ENCODE measurements around the gene BNC2. TPM values are rescaled to one million over a fixed set of nuclear protein-coding genes. Genes with fewer than 3 reads are reported as not detected.

BNC2 gene
- total RNA-seq, 1 donor from 2014 or later = not detected

GRCh38 chr9:16618524-16618923 lies 251.9 kb downstream of the BNC2 start:
- intact Hi-C loops (cut with micrococcal nuclease) = no loop called here
- Mint-ChIP-seq H3K4me1 (ENCODE audit: low read depth) (no peaks in the 10 kb centered on the region), H3K27me3 (ENCODE audit: low read depth) (no peaks in the 10 kb centered on the region), H3K9me3 (peaks cover 3% of the 10 kb centered on the region), H3K36me3 (ENCODE audit: low read depth) (no peaks in the 10 kb centered on the region), H3K4me3 (ENCODE audit: low read depth) (no peak overlapping the region), H3K27ac (no peak overlapping the region)
- no peak for DNase-seq (ENCODE audit: low spot score)

- H3K4me3 Mint-ChIP-seq (ENCODE audit: low read depth) = no peak overlapping the region
- DNase-seq (ENCODE audit: low spot score) = no peak
- H3K27me3 Mint-ChIP-seq (ENCODE audit: low read depth) = no peaks in the 10 kb centered on the region
- no peak overlapping the region for H3K27ac Mint-ChIP-seq
- intact Hi-C loops (cut with micrococcal nuclease) = no loop called here
- no peaks in the 10 kb centered on the region for H3K9me3 Mint-ChIP-seq
- no peaks in the 10 kb centered on the region for H3K36me3 Mint-ChIP-seq (ENCODE audit: low read depth)
- no peaks in the 10 kb centered on the region for H3K4me1 Mint-ChIP-seq (ENCODE audit: low read depth)
Measured at GRCh38 chr9:16616686-16617085, 253.8 kb downstream of the BNC2 start.

- no peaks in the 10 kb centered on the region for H3K36me3 Mint-ChIP-seq (ENCODE audit: low read depth)
- DNase-seq (ENCODE audit: low spot score) = no peak
- no peak overlapping the region for H3K4me3 Mint-ChIP-seq (ENCODE audit: low read depth)
- intact Hi-C loops (cut with micrococcal nuclease) = no loop called here
- H3K4me1 Mint-ChIP-seq (ENCODE audit: low read depth) = no peaks in the 10 kb centered on the region
- H3K27ac Mint-ChIP-seq = no peak overlapping the region
- no peaks in the 10 kb centered on the region for H3K27me3 Mint-ChIP-seq (ENCODE audit: low read depth)
- H3K9me3 Mint-ChIP-seq = no peaks in the 10 kb centered on the region
Measured at GRCh38 chr9:16615451-16615850, 255.0 kb downstream of the BNC2 start.

GRCh38 chr9:16613605-16614004 lies 256.9 kb downstream of the BNC2 start:
- Mint-ChIP-seq H3K4me3 (ENCODE audit: low read depth) (no peak overlapping the region), H3K9me3 (no peaks in the 10 kb centered on the region), H3K27ac (no peak overlapping the region), H3K36me3 (ENCODE audit: low read depth) (no peaks in the 10 kb centered on the region), H3K27me3 (ENCODE audit: low read depth) (no peaks in the 10 kb centered on the region), H3K4me1 (ENCODE audit: low read depth) (no peaks in the 10 kb centered on the region)
- DNase-seq (ENCODE audit: low spot score) = no peak
- intact Hi-C loops (cut with micrococcal nuclease) = no loop called here

GRCh38 chr9:16613051-16613450 lies 257.4 kb downstream of the BNC2 start:
- DNase-seq (ENCODE audit: low spot score) = no peak
- intact Hi-C loops (cut with micrococcal nuclease) = no loop called here
- no peaks in the 10 kb centered on the region for H3K27me3 Mint-ChIP-seq (ENCODE audit: low read depth)
- H3K27ac Mint-ChIP-seq = no peak overlapping the region
- no peaks in the 10 kb centered on the region for H3K36me3 Mint-ChIP-seq (ENCODE audit: low read depth)
- H3K9me3 Mint-ChIP-seq = no peaks in the 10 kb centered on the region
- no peaks in the 10 kb centered on the region for H3K4me1 Mint-ChIP-seq (ENCODE audit: low read depth)
- H3K4me3 Mint-ChIP-seq (ENCODE audit: low read depth) = no peak overlapping the region

GRCh38 chr9:16612627-16613026 lies 257.8 kb downstream of the BNC2 start:
- no peaks in the 10 kb centered on the region for H3K36me3 Mint-ChIP-seq (ENCODE audit: low read depth)
- H3K9me3 Mint-ChIP-seq = no peaks in the 10 kb centered on the region
- H3K27me3 Mint-ChIP-seq (ENCODE audit: low read depth) = no peaks in the 10 kb centered on the region
- DNase-seq (ENCODE audit: low spot score) = no peak
- H3K27ac Mint-ChIP-seq = no peak overlapping the region
- intact Hi-C loops (cut with micrococcal nuclease) = no loop called here
- no peak overlapping the region for H3K4me3 Mint-ChIP-seq (ENCODE audit: low read depth)
- H3K4me1 Mint-ChIP-seq (ENCODE audit: low read depth) = no peaks in the 10 kb centered on the region

- H3K27ac Mint-ChIP-seq = no peak overlapping the region
- H3K27me3 Mint-ChIP-seq (ENCODE audit: low read depth) = no peaks in the 10 kb centered on the region
- no peak overlapping the region for H3K4me3 Mint-ChIP-seq (ENCODE audit: low read depth)
- intact Hi-C loops (cut with micrococcal nuclease) = no loop called here
- DNase-seq (ENCODE audit: low spot score) = no peak
- no peaks in the 10 kb centered on the region for H3K36me3 Mint-ChIP-seq (ENCODE audit: low read depth)
- no peaks in the 10 kb centered on the region for H3K4me1 Mint-ChIP-seq (ENCODE audit: low read depth)
- H3K9me3 Mint-ChIP-seq = no peaks in the 10 kb centered on the region
Measured at GRCh38 chr9:16611983-16612382, 258.5 kb downstream of the BNC2 start.

- Mint-ChIP-seq H3K9me3 (no peaks in the 10 kb centered on the region), H3K27me3 (ENCODE audit: low read depth) (no peaks in the 10 kb centered on the region), H3K27ac (no peak overlapping the region), H3K36me3 (ENCODE audit: low read depth) (no peaks in the 10 kb centered on the region), H3K4me1 (ENCODE audit: low read depth) (no peaks in the 10 kb centered on the region), H3K4me3 (ENCODE audit: low read depth) (no peak overlapping the region)
- no peak for DNase-seq (ENCODE audit: low spot score)
- intact Hi-C loops (cut with micrococcal nuclease) = no loop called here
Measured at GRCh38 chr9:16611001-16611400, 259.5 kb downstream of the BNC2 start.

GRCh38 chr9:16610538-16610937 lies 259.9 kb downstream of the BNC2 start:
- intact Hi-C loops (cut with micrococcal nuclease) = no loop called here
- Mint-ChIP-seq H3K9me3 (no peaks in the 10 kb centered on the region), H3K36me3 (ENCODE audit: low read depth) (no peaks in the 10 kb centered on the region), H3K4me3 (ENCODE audit: low read depth) (no peak overlapping the region), H3K27me3 (ENCODE audit: low read depth) (no peaks in the 10 kb centered on the region), H3K4me1 (ENCODE audit: low read depth) (no peaks in the 10 kb centered on the region), H3K27ac (no peak overlapping the region)
- no peak for DNase-seq (ENCODE audit: low spot score)

- Mint-ChIP-seq H3K4me1 (ENCODE audit: low read depth) (no peaks in the 10 kb centered on the region), H3K9me3 (no peaks in the 10 kb centered on the region), H3K4me3 (ENCODE audit: low read depth) (no peak overlapping the region), H3K27ac (no peak overlapping the region), H3K27me3 (ENCODE audit: low read depth) (no peaks in the 10 kb centered on the region), H3K36me3 (ENCODE audit: low read depth) (no peaks in the 10 kb centered on the region)
- no peak for DNase-seq (ENCODE audit: low spot score)
- intact Hi-C loops (cut with micrococcal nuclease) = no loop called here
Measured at GRCh38 chr9:16608906-16609305, 261.6 kb downstream of the BNC2 start.

GRCh38 chr9:16602494-16602893 lies 268.0 kb downstream of the BNC2 start:
- Mint-ChIP-seq H3K4me1 (ENCODE audit: low read depth) (no peaks in the 10 kb centered on the region), H3K9me3 (no peaks in the 10 kb centered on the region), H3K27ac (no peak overlapping the region), H3K36me3 (ENCODE audit: low read depth) (no peaks in the 10 kb centered on the region), H3K4me3 (ENCODE audit: low read depth) (no peak overlapping the region), H3K27me3 (ENCODE audit: low read depth) (no peaks in the 10 kb centered on the region)
- no peak for DNase-seq (ENCODE audit: low spot score)
- intact Hi-C loops (cut with micrococcal nuclease) = no loop called here

- Mint-ChIP-seq H3K36me3 (ENCODE audit: low read depth) (no peaks in the 10 kb centered on the region), H3K27ac (no peak overlapping the region), H3K4me1 (ENCODE audit: low read depth) (no peaks in the 10 kb centered on the region), H3K9me3 (no peaks in the 10 kb centered on the region), H3K4me3 (ENCODE audit: low read depth) (no peak overlapping the region), H3K27me3 (ENCODE audit: low read depth) (no peaks in the 10 kb centered on the region)
- no peak for DNase-seq (ENCODE audit: low spot score)
- intact Hi-C loops (cut with micrococcal nuclease) = no loop called here
Measured at GRCh38 chr9:16601991-16602390, 268.5 kb downstream of the BNC2 start.

GRCh38 chr9:16598316-16598715 lies 272.2 kb downstream of the BNC2 start:
- H3K36me3 Mint-ChIP-seq (ENCODE audit: low read depth) = no peaks in the 10 kb centered on the region
- no peaks in the 10 kb centered on the region for H3K4me1 Mint-ChIP-seq (ENCODE audit: low read depth)
- H3K27me3 Mint-ChIP-seq (ENCODE audit: low read depth) = no peaks in the 10 kb centered on the region
- H3K9me3 Mint-ChIP-seq = no peaks in the 10 kb centered on the region
- H3K27ac Mint-ChIP-seq = no peak overlapping the region
- no peak for DNase-seq (ENCODE audit: low spot score)
- no peak overlapping the region for H3K4me3 Mint-ChIP-seq (ENCODE audit: low read depth)
- intact Hi-C loops (cut with micrococcal nuclease) = no loop called here

- H3K4me3 Mint-ChIP-seq (ENCODE audit: low read depth) = no peak overlapping the region
- H3K36me3 Mint-ChIP-seq (ENCODE audit: low read depth) = no peaks in the 10 kb centered on the region
- H3K4me1 Mint-ChIP-seq (ENCODE audit: low read depth) = no peaks in the 10 kb centered on the region
- no peaks in the 10 kb centered on the region for H3K9me3 Mint-ChIP-seq
- no peak for DNase-seq (ENCODE audit: low spot score)
- H3K27ac Mint-ChIP-seq = no peak overlapping the region
- intact Hi-C loops (cut with micrococcal nuclease) = no loop called here
- H3K27me3 Mint-ChIP-seq (ENCODE audit: low read depth) = no peaks in the 10 kb centered on the region
Measured at GRCh38 chr9:16597136-16597535, 273.3 kb downstream of the BNC2 start.
